DOHH2 (cell line): ENCODE results near the gene MUC6.

Experiments used
- H3F3A ChIP-seq: fragments of 200-600 bp; sonication (generic), shearing (Covaris generic); 2 replicates; pipeline ENCODE4 v1.6.0; 2016; ENCODE audit warnings: antibody characterized with exemption, mild to moderate bottlenecking; ENCODE audit not compliant: control insufficient read depth, insufficient read depth
- H3K27ac ChIP-seq: fragments of 200-600 bp; sonication (generic); 2 replicates; pipeline ENCODE4 v1.5.1; 2014; ENCODE audit warnings: low read depth, mild to moderate bottlenecking, low read length, moderate library complexity
- H3K27me3 ChIP-seq: fragments of 200-600 bp; sonication (generic); 2 replicates; pipeline ENCODE4 v1.6.1; 2014; ENCODE audit warnings: mild to moderate bottlenecking, low read length, mixed read lengths; ENCODE audit not compliant: control insufficient read depth
- H3K36me3 ChIP-seq: fragments of 200-600 bp; sonication (generic); 2 replicates; pipeline ENCODE4 v1.6.1; 2014; ENCODE audit warnings: mild to moderate bottlenecking, low read length, moderate library complexity, mixed read lengths; ENCODE audit not compliant: control insufficient read depth
- H3K4me1 ChIP-seq: fragments of 200-600 bp; sonication (generic); 2 replicates; pipeline ENCODE4 v1.6.1; 2014; ENCODE audit warnings: mild to moderate bottlenecking, low read length, mixed read lengths; ENCODE audit not compliant: control insufficient read depth
- H3K4me2 ChIP-seq: fragments of 200-600 bp; sonication (generic); 2 replicates; pipeline ENCODE4 v1.6.0; 2014; ENCODE audit warnings: mild to moderate bottlenecking, low read length, moderate library complexity
- H3K4me3 ChIP-seq: fragments of 200-600 bp; sonication (generic); 2 replicates; pipeline ENCODE4 v1.5.1; 2014; ENCODE audit warnings: mild to moderate bottlenecking, low read length, mixed read lengths
- H3K79me2 ChIP-seq: fragments of 200-600 bp; sonication (generic); 2 replicates; pipeline ENCODE4 v1.6.1; 2014; ENCODE audit warnings: mild to moderate bottlenecking, low read length, mixed read lengths; ENCODE audit not compliant: control insufficient read depth
- H3K9me2 ChIP-seq: fragments of 200-600 bp; sonication (generic); replicated peaks from 2 replicates; pipeline ENCODE4 v1.6.1; 2014; ENCODE audit warnings: mild to moderate bottlenecking, low read length, mixed read lengths; ENCODE audit not compliant: control insufficient read depth
- H3K9me3 ChIP-seq: fragments of 200-600 bp; sonication (generic); 2 replicates; pipeline ENCODE4 v1.6.1; 2014; ENCODE audit warnings: antibody characterized with exemption, low read length, mixed read lengths; ENCODE audit not compliant: control insufficient read depth, insufficient read depth
- H4K20me1 ChIP-seq: fragments of 200-600 bp; sonication (generic); 2 replicates; pipeline ENCODE4 v1.6.0; 2014; ENCODE audit warnings: low read depth, mild to moderate bottlenecking, antibody characterized with exemption, low read length, moderate library complexity; ENCODE audit not compliant: control insufficient read depth, insufficient read depth
- CTCF ChIP-seq: fragments of 200-600 bp; sonication (generic); IDR thresholded peaks from one replicate; pipeline ENCODE4 v1.5.1; 2014; ENCODE audit warnings: antibody characterized with exemption, mild to moderate bottlenecking, low read depth, low read length; ENCODE audit not compliant: poor library complexity, severe bottlenecking
- EZH2phosphoT487 ChIP-seq: fragments of 200-600 bp; sonication (generic); IDR thresholded peaks from 2 replicates; pipeline ENCODE4 v1.6.1; 2017; ENCODE audit warnings: borderline replicate concordance, mild to moderate bottlenecking, antibody characterized with exemption, low read length, moderate library complexity, mixed read lengths

MUC6 gene

GRCh38 chr11:986270-986951, 50.1 kb downstream of the MUC6 start:
- Histone ChIP-seq H3K9me2 (no peaks in the 10 kb centered on the region), H3K27me3 (no peaks in the 10 kb centered on the region), H3K27ac (no peak overlapping the region), H4K20me1 (no peaks in the 10 kb centered on the region), H3K9me3 (no peaks in the 10 kb centered on the region), H3K4me3 (no peak overlapping the region), H3K4me1 (no peaks in the 10 kb centered on the region), H3K4me2 (no peak overlapping the region), H3K36me3 (peaks cover 37% of the 10 kb centered on the region; the same call in 1 of the 2 replicates), H3K79me2 (no peaks in the 10 kb centered on the region), H3F3A (no peaks in the 10 kb centered on the region)
- TF ChIP-seq CTCF (no peak), EZH2phosphoT487 (no peak)

- Histone ChIP-seq H3K9me3 (no peaks in the 10 kb centered on the region), H4K20me1 (no peaks in the 10 kb centered on the region), H3F3A (no peaks in the 10 kb centered on the region), H3K36me3 (peaks cover 41% of the 10 kb centered on the region; the same call in 1 of the 2 replicates), H3K27ac (no peak overlapping the region), H3K79me2 (no peaks in the 10 kb centered on the region), H3K4me3 (no peak overlapping the region), H3K4me1 (no peaks in the 10 kb centered on the region), H3K27me3 (no peaks in the 10 kb centered on the region), H3K4me2 (no peak overlapping the region), H3K9me2 (no peaks in the 10 kb centered on the region)
- no peak for TF ChIP-seq CTCF
- TF ChIP-seq EZH2phosphoT487 = no peak
These were observed 50.7 kb downstream of the MUC6 start for GRCh38 chr11:985848-986247.

- Histone ChIP-seq H3K79me2 (no peaks in the 10 kb centered on the region), H4K20me1 (no peaks in the 10 kb centered on the region), H3K4me2 (no peak overlapping the region), H3K9me2 (no peaks in the 10 kb centered on the region), H3K36me3 (peaks cover 41% of the 10 kb centered on the region; the same call in 1 of the 2 replicates), H3F3A (no peaks in the 10 kb centered on the region), H3K27ac (no peak overlapping the region), H3K27me3 (no peaks in the 10 kb centered on the region), H3K4me3 (no peak overlapping the region), H3K9me3 (no peaks in the 10 kb centered on the region), H3K4me1 (no peaks in the 10 kb centered on the region)
- no peak for TF ChIP-seq CTCF
- TF ChIP-seq EZH2phosphoT487 = no peak
These were observed 51.1 kb downstream of the MUC6 start for GRCh38 chr11:985406-985805.
